Kidney tubule cell (primary cell): ENCODE results near the gene CFAP73.
"Not testable (repeated sequence)": the region's sequence is repeated elsewhere in the genome, so short reads cannot be mapped to it uniquely, and the experiment has no call there.

Source experiments
- DNase-seq: peaks from one replicate; pipeline ENCODE4 v3.0.0-alpha.2; 2018; ENCODE audit warnings: low spot score

Gene CFAP73

DNA sequence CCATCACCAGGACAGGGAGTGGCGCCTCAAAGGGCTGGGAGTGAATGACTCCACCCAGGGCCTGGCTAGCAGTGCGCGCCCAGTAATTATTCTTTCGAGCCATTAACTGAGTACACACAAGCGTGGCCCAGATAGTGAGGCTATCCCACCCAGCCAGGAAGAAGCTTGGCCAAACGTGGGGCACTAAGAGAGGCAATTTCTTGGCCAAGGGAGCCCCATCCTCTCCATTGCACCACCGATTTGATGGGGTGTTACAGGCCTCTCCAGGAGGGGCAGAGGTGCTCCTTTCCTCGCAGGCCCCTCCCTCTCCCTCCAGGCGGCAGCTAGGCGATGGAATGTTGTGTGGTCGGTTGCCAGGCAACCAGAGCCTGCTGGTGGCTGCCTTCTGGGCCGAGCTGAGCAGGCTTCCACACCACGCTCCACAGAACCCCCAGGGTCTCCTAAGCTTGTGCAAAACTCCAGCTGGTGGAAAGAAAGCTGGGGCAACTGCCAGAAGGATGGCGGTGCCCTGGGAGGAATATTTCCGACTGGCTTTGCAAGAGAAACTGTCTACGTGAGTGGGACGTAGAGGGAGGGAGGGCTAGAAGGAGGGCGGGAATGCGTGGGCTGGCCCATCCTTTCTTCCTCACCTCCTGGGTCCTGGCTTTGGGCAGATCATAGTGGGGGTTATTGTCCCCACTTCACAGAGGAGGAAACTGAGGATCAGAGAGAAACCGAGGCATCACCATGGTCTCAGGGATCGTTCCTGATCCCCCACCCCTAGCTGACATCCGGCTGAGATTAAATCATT lies at the start of gene CFAP73:
Gene CFAP73, plus strand, starts transcription at position 364 of the 790 bp plus-strand sequence. Its CDS starts 134 bp downstream, at position 498.
- peak; percentile 93 for DNase-seq

DNA sequence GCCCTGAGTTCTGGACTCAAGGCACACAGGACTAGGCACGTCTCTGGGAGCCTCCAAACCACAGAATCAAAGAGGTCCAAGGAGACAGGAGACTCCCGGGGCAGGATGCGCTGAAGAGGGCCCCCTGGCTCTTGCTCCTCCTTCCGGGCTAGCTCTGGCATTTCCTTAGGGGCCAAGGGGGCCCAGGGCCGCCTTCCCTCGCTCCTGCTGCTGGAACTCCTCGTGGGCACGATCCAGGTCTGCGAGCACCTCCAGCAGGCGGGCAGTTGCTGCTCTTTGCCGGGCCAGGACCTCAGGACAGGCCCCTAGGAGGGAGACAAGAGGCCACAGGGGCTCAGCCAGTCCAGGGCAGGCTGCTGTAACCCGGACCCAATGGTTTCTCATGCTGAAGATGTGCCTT lies 49.8 kb upstream of the CFAP73 start:
- no peak for DNase-seq

DNA sequence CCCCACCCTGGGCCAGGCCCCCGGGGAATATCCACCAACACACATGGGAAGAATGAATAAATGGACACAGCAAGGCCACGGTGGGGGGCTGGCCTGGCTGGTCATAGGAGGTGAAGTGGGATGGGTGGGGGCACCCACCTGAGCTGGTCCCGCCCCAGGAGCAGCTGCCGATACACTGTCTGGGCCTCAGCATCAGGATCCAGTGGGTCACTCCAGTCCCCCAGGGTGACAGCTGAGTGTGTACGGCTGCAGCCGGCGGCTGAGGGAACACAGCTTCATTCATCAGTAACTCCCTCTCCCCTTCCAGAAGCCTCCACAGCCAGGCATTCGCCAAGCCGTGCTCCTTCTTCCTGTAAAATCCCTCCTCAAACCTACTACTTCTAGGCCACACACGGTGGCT lies 47.8 kb upstream of the CFAP73 start:
- DNase-seq = no peak

DNA sequence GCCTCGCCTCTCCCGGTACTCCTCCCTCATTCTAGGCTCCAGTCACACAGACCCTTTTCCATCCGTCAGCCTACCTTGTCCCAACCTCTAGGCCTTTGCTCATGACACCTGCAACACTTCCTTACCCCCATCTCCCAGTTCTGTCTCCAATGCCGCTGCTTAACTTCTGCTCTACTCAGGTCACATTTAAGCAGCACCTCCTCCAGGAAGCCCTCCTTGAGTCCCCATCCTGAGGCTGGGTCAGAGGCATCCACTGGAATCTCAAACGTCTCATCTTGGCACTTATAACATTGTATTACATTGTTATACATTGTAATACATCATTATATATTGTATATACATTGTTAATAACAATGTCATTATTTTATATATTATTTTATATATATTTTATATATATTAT lies 46.7 kb upstream of the CFAP73 start:
- no peak for DNase-seq

DNA sequence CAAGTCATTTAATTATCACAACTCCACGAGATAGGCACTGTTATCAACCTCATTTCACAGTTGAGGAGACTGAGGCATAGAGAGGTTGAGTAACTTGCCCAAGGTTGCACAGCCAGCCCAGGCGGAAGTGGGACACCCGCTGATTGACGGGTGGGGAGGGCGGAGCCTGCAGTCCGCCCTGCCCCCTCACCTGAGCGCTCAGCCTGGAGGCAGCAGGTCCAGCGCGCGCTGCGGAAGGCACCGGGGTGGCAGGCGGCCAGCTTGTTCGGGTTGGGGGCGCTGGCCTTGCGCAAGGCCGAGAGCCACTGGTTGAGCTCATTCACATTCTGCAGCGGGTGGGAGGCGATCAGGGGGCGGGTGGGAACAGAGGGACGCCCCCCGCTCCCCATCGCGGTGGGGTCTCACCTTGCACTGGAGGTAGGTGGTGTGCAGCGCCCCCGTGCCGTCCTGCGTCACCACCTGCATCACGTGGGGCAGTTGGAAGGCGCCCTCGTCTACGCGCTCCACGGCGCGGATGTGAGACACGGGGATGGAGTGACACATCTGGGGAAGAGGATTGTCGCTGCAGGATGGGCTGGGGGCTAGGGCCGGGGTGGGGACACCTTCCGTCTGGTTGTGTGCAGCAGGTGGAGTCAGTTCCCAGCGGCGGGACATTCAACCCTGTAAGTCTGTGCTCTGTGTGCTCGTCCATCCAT lies 45.6 kb upstream of the CFAP73 start:
- DNase-seq = peak; percentile 30

DNA sequence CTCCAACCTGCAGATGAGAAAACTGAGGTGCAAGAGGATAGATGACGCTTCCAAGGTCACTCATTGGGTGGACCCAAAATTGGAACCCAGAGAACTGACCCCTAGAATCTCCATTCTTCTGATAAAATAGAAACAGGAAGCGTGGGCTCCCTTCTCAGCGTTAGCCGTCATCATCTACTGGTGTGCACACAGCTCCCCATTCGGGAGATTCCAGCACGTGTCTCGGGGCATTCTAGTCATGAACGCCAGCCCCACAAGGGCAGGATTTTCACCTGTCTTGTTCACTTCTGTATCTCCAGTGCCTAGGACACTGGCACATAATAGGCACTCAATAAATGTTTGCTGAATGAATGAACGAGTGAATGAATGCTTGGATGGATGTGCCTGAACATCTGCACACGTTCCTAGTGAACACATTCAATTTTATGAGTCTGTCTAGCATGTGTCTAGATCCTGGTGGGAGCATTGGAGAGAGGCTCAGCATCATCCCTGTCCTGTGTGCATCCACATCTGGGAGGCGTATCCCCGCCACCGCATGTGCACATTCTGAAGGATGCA lies 44.5 kb upstream of the CFAP73 start:
- DNase-seq = no peak

DNA sequence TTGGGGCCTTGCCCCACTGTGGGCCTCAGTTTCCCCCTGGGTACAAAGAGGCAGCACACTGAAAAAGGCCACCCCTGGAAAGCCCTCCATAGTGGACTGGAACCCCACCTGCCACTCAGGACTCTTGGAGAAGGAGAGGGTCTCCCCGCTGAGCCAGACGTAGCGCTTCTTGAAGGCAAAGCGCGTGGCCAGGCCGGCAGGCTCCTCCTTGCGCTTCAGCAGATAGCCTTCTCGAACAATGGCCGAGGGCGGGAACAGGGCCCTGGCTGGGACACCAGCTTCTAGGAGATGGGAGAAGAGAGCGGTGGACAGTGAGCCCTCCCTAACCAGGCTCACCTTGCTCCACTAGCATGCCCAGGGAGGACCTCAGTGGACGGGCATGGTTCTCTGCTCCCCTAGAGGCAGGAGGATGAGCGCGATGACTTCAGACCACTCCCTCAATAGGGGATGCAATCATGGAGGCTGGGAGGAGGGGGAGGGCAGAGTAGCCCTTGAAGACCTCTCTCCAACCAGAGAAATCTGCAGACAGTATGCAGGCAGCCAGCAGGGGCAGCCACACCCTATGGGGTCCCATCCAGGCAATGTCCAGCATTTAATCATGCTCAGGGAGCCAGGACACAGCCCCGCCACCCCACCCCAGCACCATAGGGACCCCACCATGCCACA lies 43.8 kb upstream of the CFAP73 start:
- DNase-seq = no peak

DNA sequence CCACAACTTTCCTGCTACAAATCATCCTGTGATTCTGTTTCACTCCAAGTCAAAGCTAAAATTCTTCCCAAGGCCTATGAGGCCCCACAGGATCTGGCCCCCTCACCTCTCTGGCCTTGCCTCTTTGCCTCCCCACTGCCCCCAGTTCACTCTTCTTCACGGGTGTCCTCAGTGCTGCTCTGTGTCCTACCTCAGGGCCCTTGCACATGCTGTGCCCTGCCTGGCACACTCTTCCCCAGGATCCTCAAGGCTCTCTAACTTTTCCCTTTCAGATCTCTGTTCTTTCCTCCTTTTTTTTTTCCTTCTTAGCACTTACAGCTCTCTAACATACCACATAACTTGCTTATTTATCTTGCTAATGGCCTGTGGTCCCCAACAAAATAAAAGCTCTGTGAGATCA lies 43.2 kb upstream of the CFAP73 start:
- DNase-seq = no peak

DNA sequence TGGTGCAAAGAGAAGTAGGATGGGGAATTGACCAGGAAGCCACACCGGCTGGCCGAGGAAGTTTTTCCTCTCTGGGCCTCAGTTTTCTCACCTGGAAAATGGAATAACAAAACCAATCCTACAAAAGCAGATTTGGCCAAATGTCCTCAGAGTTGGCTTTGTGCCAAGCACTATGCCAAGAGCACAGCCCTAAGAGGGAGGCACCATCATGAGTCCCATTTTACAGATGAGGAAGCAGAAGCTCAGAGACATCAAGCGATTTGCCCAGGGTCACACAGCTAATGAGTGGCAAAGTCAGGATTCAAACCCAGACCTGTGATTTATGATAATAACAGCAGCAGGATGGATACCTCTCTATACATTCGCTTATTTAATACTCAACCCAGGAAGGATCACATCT lies 41.2 kb upstream of the CFAP73 start:
- DNase-seq = no peak

DNA sequence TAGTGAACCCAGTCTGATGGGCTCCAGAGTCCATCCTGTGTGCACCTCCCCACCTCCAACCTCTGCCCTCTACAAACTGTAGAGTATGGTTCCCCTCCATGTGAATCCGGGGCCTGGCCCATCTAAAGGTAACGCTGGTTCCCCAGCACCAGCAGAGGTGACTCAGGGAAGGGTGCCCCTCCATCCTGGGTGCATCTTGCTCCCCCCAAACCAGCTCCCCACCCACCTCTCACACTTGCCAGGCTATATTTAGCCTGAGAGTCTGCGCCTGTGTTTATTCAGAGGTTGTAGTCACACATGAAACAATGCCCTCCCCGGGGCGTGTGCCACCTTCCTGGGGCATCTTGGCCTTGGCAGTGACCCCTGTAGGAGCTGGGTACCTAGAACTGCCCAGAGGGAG lies 40.2 kb upstream of the CFAP73 start:
- no peak for DNase-seq

DNA sequence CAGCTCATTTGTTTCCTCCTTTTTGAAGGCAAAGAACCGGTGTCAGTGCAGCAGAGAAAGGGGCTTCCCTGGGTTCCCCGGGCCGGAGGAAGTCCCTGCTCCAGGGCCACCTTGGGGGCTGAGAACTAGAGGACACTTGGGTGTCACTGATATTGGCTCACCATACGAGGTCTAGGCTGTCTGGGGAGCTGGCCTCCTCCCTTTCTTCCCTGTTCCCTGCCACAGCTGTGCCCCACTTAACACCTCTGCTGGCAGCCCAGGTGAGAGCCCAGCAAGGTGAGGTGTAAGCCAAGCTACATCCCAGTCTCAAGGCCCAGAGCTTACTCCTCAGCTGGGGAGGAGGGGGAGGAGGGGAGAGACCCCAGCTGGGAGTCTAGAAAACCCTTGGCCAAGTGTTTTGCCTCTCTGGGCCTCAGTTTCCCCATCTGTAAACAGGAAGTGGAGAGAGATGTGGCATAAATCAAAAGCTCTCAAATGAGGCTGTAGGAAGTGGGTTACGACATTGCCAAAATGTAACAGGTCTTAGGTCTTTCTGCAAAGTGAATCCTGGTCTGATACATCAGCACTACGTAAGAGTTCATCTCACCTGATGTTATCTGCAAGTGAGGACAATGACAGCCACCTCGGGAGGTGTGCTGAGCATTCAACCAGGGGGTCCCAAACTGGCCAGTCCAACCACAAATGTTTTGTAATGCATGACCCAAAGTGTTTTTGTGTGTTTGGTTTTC lies 39.5 kb upstream of the CFAP73 start:
- no peak for DNase-seq

DNA sequence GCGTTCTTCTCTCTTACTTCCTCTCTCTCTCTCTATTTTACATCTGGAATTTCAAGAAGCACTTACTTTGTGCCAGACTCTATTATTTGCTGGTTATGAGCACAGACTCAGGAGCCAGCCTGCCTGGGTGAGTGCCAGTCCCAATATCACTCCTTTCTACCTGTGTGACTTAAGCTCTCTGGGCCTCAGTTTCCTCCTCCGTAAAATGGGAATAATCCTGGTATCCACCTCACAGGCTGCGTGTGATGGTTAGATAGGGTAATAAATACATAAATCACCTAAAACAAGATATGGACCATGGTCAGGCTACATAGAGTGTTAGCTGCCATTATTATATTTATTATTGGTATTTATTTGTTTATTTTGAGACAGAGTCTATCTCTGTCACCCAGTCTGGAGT lies 38.3 kb upstream of the CFAP73 start:
- no peak for DNase-seq

DNA sequence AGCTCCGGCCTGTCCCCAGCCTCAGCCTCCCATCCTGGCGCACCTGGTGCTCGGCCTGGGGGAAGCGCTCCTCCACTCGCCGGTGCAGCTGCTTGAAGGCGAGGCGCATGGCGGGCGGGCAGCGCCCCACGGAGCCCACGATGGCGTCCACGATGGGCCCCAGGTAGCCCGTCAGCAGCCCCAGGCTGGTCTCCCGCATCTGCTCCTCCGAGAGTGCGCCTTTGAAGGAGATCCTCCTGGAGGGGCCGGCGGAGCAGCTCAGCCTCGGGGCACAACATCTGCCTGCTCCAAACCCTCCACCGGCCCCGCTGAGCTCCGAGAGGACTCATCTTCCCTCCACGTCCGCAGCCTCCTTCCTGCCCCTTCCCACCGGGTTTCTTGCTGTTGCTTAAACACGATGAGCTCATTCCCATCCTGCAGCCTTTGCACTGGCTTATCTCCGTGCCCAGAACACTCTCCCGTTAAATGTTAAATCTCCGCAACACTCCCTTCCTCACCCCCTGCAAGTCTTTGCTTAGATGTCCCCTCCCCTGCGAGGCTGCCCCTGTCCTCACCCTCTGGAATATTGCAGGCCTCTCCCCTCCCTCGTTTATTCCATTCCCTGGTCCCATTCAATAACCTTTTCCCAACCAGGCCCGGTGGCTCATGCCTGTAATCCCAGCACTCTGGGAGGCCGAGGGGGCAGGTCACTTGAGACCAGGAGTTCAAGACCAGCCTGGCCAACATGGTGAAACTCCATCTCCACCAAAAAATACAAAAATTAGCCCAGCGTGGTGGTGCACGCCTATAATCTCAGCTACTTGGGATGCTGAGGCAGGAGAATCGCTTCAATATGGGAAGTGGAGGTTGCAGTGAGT lies 37.3 kb upstream of the CFAP73 start:
- DNase-seq = no peak

DNA sequence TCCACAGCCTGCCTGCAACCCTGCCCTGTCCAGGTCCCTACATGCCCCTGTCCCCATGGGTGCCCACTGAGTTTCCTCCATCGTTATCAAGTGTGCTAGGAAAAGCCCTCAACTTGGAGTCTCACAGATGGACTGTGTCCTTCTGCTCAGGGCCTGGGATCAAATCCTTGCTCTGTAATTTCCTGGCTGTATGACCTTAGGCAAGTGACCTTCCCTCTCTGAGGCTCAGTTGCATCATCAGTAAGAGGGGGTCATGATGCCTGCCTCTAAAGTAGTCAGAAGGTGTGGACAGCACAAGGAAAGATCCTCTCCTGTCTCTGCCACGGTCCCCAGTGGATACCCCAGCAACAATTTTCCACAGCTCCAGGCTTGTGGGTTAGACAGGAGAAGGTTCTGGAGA lies 36.1 kb upstream of the CFAP73 start:
- DNase-seq = no peak

DNA sequence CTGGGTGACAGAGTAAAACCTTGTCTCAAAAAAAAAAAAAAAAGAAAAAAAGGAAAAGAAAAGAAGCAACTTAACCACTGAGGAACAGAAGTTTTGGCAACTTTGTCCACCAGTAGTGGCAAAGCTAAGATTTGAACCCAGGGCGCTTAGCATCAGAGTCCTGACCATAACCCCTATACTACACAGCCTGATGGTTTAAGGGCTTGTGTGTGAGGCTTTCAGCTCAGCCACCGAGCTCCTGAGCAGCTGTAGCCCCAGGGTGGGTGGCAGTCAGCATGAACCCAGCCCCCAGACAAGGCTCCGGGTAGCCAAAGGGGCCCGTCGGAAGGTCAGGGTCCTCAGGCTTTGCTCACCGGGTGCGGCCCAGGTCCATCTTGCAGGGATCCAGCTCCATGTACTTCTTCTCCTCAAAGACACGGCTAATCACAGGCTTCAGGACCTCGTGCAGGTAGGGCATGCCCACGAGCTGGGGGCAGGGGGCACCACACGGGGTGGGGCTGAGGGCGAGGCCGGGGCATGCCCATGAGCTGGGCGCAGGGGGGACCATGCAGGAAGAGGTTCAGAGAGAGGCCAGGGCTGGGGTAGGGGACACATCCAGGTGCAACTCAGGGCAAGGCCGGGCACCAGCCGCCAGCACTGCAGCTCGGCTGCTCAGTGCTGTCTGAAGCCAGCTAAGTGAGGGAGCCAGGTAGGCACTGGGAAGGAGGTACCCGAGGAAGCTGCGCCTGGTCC lies 34.9 kb upstream of the CFAP73 start:
- DNase-seq = no peak

DNA sequence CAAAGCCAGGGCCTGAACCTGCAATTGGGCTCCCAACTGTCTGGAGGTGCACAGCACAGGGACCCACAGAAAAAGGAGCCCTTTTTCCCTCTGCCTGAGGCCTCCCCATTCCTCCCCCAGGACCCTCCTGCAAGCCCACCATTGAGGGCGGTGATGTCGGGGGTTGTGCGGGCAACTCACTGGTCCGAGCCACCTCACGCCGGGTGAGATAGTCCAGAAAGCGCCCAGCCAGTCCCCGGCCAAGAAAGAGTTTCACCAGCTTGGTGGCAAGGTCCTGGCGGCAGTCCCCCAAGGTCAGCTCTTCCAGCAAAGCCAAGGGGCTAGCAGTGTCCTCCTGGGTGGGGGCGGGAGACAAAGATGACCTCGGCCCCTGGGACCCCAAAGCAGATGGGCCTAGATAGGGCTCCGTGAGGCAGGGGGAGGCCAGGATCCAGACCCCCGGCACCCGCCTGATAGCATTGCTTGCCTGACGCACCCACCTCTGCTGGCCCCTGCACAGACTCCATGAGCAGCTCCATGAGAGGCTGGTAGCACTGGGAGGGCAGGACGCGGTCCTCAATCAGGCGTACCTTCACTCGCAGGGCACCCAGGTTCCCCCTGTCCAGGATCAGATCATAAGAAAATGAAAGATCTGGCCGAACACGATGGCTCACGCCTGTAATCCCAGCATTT lies 33.9 kb upstream of the CFAP73 start:
- DNase-seq = no peak

DNA sequence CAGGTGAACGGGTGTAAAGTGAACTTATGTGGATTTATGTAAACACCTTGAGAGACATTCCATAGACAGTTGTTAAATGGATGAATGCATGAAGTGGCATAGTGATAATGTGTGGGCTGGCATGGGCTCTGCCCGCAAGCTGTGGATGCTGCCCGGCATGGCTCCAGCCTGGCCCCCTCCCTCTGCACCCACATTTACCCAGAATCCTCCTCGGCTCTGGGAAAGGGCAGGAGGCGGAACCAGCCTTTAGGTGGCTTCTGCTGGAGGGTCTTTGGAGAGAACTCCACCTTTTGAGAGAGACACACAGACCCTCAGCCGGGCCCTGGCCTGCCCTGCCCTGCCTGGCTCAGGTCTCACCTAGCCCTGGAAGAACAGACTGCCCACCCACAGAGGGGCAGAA lies 32.6 kb upstream of the CFAP73 start:
- no peak for DNase-seq

DNA sequence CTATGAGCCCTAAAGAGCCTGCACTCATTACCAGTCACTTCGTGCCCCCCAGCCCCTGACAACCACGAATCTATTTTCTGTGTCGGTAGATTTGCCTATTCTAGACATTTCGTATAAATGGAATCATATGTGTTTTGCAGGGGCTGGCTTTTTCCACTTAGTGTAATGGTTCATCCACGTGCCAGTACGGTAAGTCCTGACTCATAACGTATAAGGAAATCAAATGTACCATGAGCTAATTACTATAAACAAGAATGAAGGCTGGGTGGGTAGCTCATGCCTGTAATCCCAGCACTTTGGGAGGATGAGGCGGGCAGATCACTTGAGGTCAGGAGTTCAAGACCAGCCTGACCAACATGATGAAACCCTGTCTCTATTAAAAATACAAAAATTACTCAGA lies 31.8 kb upstream of the CFAP73 start:
- DNase-seq = not testable (repeated sequence)

DNA sequence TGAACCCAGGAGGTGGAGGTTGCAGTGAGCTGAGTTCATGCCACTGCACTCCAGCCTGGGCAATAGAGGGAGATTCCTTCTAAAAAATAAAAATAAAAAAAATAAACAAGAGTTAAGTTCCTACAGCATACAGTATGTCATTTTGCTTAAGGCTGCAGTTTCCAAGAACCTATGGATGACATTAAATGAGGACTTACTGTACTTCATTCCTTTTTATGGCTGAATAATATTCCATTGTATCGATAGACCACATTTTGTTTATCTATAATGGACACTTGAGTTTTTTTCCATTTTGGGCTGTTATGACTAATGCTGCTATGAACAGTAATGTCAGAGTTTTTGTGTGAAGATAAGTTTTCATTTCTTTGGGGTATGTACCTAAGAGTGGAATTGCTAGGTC lies 31.4 kb upstream of the CFAP73 start:
- no peak for DNase-seq
